ENCODE measurements around the gene SUMO4.

DNA sequence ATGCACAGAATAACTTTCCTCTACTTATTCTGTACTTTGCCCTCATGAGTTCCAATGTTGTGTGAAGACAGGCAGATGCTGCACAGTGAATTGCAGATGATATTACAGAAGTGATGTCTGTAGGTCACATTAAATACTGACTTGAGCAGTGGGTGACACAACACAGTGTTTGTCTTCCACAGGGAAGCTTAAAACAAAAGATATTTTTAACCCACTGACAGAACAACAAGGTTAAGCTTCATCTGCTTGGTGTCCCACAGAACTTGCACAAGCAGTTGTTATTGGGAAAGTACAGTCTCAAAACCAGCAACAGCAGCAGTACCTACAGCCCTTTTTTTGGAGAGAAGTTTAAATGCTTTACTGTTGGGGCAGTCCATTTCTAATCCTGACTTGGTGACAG lies 10.5 kb downstream of the SUMO4 start:
- TF ChIP-seq, protein P1, sequence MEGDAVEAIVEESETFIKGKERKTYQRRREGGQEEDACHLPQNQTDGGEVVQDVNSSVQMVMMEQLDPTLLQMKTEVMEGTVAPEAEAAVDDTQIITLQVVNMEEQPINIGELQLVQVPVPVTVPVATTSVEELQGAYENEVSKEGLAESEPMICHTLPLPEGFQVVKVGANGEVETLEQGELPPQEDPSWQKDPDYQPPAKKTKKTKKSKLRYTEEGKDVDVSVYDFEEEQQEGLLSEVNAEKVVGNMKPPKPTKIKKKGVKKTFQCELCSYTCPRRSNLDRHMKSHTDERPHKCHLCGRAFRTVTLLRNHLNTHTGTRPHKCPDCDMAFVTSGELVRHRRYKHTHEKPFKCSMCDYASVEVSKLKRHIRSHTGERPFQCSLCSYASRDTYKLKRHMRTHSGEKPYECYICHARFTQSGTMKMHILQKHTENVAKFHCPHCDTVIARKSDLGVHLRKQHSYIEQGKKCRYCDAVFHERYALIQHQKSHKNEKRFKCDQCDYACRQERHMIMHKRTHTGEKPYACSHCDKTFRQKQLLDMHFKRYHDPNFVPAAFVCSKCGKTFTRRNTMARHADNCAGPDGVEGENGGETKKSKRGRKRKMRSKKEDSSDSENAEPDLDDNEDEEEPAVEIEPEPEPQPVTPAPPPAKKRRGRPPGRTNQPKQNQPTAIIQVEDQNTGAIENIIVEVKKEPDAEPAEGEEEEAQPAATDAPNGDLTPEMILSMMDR (conservative IDR thresholded peaks at IDR 0.05 in 1 of 2, IDR thresholded peaks at IDR 0.05 in 1 of 2; ENCODE audit: low read depth in 1 of 2, low read length in 2 of 2): no peak
- no peak for TF ChIP-seq EZH2 (IDR thresholded peaks at IDR 0.05; ENCODE audit: low read length, missing control alignments)
